HPDE6-E6E7 (cell line): ENCODE measurements around the gene AGL.
"Not testable (repeated sequence)": the region's sequence is repeated elsewhere in the genome, so short reads cannot be mapped to it uniquely, and the experiment has no call there.

Source experiments
- DNase-seq: peaks from one replicate; pipeline ENCODE4 v3.0.0; 2011; ENCODE audit warnings: missing footprints; ENCODE audit errors: extremely low spot score

AGL gene

DNA sequence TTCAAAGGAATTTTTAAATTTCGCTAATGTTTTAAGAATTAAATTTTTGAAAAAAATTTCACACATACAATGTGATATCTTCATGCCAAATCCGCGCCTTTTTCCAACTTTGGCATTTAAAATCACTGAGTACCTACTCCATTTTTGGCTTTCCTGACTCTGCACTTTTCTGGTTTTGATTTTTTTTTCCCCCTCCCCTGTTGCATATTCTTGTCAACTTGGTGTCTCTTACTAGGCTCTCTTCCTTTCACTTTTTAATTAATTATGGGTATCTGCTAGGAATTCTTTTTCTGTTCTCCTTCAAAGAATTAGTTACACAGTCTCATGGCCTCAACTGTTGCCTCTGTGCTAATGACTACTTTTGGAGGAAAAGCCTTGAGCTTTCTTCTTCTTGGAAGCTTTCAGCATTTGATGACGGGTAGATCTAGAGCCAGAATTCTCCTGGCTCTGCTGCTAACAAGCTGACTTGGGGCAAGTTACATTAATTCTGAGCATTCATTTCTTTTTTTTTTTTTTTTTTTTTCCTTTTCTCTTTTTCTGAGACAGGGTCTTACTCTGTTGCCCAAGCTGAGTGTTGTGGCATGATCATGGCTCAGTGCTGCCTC, 1.8 kb downstream of the AGL start:
- DNase-seq = no peak

DNA sequence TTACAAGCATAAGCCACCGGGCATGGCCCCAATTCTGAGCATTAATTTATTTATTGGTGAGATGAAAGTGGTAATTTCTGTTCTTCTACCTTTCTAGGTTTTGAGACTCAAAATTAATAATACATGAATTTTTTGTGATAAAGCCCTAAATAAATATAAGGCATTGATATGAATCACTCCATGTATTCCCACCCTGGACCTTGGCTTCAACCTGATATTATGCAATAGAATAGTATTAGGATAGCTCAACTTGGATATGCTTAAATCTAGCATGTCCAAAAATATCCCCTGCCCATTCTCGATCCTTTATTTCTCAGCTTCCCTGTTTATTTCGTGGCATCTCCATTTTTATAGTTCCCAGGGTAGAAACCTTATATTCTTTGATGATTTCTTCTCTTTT, 2.5 kb downstream of the AGL start:
- DNase-seq = no peak

DNA sequence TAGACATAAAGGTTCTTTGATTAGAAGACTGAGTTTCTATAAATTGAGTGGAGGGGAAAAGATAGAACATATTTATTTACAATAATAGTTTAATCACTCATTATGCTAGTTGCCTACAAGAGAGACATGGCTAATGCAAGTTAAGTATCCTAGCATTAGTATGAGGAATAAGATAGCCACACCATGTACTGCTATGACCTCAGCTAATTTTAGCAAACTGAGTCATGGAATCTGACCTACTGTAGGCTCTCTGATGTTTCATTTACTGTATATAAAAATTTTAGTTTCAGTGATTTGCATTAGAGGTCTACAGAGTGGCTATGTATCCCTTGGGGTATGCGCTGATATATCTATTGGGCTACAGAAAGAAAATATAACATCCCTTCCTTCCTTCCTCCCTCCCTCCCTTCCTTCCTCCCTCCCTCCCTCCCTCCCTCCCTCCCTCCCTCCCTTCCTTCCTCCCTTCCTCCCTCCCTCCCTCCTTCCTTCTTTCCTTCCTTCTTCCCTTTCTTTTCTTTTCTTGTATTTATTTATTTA, 5.8 kb downstream of the AGL start:
- no peak for DNase-seq

DNA sequence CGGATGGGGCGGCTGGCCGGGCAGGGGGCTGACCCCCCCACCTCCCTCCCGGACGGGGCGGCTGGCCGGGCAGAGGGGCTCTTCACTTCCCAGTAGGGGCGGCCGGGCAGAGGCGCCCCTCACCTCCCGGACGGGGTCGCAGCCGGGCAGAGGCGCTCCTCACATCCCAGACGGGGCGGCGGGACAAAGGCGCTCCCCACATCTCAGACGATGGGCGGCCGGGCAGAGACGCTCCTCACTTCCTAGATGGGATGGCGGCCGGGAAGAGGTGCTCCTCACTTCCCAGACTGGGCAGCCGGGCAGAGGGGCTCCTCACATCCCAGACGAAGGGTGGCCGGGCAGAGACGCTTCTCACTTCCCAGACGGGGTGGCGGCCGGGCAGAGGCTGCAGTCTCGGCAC, 6.9 kb downstream of the AGL start:
- DNase-seq = not testable (repeated sequence)

DNA sequence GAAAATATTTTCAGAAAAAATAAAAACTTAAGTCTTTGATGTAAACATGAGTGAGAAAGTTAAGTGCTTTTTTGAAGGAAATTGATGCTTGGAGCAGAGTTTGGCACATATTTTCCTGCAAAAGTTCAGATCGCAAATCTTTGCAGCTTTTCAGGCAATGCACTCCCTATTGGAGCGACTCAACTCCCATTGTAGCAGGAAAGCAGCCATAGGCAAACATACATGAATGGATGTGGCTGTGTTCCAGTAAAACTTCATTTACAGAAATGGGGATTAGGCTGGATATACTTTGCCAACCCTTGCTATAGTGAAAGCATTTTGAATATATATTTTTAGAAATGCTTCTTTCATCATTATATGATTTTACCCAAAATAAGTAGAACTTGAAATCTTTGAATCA, 8.1 kb downstream of the AGL start:
- DNase-seq = no peak

DNA sequence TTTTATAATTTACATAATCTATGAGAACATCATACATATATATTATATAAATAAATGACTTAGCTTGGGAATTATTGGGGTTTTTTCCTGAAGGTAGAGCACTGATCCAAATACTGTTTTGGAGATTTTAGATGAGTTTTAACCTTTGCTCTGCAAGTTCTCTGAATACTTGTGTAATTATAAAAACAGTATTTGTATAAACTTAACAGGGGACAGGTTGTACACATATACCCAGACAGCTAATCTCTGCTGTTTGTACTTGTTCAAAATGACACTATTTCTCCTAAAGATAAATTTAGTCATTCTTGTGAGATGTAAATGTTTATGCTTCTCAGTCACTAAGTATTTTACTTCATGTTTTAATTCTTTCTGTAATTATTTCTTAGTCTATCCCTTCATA, 8.7 kb downstream of the AGL start:
- no peak for DNase-seq

DNA sequence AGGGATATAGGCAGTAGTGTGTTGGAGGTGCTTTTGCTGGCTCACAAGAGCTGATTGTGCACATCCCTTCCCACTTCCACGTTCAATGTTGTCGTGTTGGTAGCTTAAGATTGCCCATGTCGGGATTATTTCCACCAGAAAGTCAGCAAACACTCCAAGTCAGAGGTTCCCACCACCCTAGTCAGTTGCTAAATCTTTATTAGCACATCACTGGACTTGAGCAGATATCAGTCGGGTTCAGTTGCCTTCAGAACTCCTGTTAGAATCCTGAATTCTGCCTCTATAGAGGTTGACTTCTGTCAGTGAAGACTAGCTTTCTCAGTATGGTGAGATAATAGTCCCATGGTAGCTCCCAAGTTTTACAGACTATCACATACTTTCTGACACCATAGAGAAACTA, 10.5 kb downstream of the AGL start:
- no peak for DNase-seq

DNA sequence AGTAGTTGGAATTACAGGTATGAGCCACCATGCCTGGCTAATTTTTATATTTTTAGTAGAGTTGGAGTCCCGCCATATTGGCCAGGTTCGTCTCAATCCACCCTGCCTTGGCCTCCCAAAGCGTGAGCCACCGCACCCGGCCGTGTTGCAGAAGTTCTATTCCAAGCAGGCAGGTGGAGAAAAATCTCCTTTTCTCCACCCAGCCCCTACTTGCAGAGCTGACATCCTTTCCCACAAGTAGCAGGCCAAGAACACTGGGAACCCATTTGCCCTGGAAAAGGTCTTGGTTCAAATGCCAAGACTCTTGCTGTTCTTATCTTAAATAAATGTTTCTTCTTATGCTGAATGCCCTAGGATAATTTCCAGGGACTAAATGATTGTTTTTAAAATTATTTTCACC, 17.5 kb downstream of the AGL start:
- DNase-seq = no peak

DNA sequence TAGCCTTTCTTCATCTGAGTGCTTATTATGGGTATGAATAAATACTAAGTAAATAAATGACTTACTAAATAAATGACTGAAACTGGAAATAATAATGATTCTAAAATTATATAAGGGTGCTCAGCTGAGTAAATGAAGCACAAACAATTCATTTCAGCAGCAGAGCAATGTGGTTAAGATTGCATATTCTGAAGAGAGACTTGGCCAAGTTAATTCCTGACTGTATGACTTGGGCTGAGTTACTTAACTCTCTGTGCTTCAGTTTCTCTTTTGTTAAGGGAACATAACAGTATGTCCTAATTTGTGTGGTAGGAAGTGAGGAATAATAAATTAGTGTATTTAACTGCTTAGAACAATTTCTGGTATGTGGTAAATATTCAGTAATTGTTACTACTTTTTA, 19.1 kb downstream of the AGL start:
- no peak for DNase-seq

DNA sequence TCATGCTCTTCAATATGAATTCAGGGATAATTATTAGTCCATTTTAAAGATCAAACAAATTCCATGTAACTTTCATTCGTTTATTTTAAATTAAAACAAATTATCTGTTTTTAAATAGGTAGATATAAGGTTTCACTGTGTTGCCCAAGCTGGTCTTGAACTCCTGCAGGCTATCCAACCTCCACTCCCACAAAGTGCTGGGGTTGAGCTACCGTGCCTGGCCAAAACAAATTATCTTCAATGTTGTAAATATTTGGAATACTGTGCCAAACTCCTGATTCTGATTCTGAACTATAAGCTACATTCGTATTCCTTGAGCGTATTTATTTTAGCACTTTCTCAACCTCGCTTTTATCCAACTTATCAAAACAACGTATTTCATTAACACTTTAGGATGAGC, 19.6 kb downstream of the AGL start:
- DNase-seq = no peak

DNA sequence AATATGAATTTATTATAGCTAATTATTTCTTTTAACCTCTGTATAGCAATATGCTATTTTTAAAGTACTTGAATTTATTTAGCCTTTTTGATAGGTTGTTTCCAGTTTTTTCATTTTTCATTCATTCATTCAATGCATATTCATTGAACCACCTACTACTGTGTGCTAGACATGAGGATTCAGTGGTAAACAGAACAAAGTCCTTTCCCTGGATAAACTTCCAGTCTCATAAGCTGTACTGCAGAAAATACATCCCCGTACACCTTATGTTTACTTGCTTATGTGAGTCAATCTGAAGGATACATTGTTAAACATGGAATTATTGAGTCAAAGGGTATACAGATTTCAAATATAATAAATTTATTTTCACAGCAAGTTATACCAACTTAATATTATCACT, 21.9 kb downstream of the AGL start:
- no peak for DNase-seq

DNA sequence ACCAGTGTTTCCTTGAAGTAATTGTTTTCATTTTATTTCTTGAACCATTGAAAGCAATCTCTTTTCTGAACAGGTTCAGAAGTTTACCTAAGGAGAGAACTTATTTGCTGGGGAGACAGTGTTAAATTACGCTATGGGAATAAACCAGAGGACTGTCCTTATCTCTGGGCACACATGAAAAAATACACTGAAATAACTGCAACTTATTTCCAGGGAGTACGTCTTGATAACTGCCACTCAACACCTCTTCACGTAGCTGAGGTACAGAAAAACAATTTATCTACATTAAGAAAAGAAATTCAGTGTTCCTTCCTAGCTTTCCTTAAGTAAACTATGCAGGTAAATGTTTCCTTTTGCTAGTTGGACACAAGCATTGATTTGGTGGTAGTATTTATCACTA, 27.4 kb downstream of the AGL start:
- DNase-seq = no peak

DNA sequence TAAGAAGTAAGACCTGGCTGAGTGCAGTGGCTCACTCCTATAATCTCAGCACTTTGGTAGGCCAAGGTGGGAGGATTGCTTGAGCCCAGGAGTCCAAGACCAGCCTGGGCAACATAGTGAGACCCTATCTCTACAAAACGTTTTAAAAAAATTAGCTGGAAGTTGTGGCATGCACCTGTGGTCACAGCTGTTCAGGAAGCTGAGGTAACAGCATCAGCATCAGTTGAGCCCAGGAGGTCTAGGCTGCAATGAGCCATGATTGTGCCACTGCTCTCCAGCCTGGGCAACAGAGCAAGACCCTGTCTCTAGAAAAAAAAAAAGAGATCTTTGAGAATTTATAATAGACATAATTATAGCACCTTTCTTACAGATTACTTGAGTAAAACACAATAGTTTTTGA, 36.0 kb downstream of the AGL start:
- DNase-seq = no peak

DNA sequence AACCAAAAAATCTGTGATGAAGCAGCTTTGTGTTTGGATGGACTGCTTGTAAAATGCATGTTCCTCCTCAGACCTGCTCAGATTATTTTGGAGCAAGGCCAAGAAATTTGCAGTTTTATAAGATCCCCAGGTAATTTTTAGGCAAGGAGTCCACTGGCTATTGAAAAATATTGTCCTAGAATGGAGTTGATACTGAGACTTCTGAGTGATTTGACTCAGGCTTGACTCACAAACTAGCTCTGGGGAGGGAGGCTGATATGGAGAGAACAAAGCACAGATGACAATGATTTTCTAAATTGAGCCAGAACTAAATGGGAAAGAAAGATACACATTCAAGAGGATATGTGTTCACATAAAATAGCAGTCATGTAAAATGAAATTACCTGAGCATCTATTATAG, 36.7 kb downstream of the AGL start:
- peak; percentile 2 for DNase-seq

DNA sequence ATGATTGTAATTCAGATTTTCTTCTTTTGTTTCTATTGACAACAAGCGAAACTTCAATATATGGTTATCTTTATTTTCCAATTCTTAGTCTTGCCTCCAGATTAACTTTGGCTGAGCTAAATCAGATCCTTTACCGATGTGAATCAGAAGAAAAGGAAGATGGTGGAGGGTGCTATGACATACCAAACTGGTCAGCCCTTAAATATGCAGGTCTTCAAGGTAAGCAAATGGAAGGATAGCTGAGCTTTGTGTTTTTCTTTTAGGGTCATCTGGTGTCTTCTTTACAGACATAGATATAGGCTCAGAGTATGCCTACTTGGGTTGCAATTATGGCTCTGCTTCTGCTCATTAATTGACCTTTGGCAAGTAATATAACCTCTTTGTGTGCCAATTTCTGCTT, 37.7 kb downstream of the AGL start:
- DNase-seq = no peak

DNA sequence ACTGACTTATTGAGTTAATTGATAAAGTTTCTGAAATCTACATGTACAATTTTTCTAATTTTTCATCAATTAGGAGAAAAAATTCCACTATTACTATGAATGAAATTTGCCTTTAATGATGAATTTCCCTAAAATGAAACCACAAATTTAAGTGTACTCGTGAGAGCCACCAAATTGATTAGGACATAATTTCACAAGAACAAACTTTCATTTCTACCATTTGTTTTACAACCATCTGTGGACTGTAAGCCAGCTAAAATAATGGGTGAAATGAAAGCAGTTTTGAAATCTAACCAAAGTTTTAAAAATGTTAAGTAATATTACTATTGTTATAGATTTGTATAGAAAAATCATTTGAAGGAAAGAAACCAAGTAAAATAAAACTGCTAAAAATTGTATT, 41.8 kb downstream of the AGL start:
- DNase-seq = no peak

DNA sequence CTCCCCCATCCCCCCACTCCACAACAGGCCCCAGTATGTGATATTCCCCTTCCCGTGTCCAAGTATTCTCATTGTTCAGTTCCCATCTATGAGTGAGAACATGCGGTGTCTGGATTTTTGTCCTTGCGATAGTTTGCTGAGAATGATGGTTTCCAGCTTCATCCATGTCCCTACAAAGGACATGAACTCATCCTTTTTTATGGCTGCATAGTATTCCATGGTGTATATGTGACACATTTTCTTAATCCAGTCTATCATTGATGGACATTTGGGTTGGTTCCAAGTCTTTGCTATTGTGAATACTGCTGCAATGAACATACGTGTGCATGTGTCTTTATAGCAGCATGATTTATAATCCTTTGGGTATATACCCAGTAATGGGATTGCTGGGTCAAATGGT, 53.1 kb downstream of the AGL start:
- DNase-seq = not testable (repeated sequence)

DNA sequence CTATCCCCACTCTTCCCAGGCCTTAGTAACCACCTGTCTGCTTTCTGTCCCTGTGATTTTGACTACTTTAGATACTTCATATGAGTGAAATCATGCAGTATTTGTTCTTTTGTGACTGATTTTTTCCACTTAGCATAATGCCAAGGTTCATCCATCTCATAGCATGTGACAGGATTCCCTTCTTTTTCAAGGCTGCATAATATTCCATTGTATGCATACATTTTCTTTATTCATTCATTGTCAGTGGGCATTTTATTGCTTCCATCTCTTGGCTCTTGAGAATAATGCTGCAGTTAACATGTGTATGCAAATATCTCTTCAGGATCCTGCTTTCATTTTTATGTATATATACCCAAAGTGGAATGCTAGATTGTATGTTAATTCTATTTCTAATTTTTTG, 56.4 kb downstream of the AGL start:
- no peak for DNase-seq

DNA sequence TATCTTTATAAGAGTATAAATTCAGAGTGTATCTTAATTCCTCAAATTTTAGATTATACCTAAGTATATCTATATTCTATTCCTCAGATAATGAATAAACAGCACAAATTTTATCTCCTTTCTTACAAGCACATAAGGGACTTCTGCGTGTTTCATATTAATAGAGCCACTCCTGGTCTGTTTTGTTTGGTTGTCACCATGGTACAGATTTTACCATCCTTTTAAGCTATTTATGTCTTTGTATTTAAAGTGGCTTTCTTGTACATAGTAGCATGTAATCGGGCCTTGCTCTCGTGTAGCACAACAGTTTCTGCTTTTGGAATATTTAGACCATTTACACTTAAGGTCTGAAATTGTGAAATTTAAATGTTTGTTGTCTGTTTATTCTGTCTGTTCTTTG, 67.1 kb downstream of the AGL start:
- DNase-seq = no peak

DNA sequence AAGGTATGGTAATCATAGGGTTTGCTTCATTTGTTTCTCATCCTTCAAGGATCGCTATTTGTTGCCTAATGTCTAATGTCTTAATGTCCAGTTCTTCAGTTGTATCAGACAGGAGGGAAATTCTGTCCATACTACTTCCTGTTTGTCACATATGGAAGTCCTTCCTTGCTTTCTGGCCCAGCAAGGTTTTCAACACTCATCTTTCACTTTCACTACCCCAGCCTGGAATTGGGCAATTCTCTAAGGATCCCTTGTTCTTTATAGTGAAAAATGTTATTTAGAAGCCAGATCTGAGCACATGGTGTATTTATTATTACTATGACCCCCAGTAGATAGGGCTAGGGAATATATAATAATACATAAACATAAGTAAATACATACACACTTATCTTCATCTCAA, 69.1 kb downstream of the AGL start:
- no peak for DNase-seq

DNA sequence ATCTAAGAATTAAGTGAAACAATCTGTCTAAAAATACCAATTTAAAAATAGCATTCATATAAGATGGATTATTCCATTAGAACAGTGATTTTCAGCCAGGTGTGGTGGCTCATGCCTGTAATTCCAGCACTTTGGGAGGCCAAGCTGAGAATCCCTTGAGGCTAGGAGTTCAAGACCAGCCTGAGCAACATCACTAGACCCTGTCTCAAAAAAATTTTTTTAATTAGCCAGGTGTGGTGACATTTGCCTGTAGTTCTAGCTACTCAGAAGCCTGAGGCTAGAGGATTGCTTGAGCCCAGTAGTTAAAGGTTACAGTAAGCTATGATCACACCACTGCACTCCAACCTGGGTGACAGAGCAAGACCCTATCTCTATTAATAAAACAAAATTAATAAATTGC, 84.6 kb downstream of the AGL start:
- no peak for DNase-seq

DNA sequence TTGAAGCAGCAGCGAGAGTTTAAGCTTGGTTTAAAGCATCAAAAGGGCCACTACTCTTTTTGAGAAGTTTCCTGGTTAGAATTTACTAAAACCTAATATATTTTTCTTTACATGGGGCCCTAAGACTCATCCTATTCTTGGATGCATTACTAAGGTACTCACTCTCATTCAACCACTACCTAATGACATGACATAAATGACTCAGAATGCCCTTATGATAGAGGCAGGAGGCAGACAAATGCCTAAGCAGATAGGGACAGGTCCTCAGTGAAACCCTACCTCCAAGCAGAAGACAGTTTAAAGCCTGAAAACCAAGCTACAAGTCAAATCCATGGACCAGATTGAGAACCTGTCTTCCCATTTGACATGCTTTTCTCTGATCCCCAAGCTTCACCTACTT, 85.4 kb downstream of the AGL start:
- no peak for DNase-seq

DNA sequence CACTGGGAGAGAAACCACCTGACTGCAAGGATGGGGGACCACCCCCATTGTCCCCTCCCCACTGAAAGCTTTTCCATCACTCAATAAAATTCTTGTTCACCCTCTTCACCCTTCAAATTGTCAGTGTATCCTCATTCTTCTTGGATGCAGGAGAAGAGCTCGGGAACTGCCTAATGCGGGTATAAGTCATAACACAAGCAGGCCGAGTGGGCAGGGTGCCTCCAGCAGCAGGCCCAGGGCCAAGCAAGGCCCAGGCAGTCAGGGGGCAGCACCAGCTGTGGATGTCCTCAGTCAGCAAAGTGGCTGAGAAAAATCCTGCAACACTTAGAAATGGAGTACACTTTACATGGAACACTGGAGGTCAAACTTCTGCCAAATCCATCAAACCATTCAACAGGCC, 85.9 kb downstream of the AGL start:
- DNase-seq = no peak

DNA sequence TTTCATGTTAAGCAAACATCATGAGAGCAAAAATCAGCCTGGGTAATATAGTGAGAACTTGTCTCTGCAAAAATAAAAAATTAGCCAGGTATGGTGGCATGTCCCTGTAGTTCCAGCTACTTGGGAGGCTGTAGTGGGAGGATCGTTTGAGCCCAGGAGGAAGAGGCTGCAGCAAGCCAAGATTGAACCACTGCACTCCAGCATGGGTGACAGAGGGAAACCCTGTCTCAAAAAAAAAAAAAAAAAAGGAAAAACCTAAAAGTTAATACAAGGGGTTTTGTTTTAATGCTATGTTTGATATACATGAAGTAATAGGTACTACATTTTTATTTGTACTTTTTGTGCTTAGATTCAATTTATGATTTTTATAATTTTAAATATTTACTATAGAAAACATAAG, 92.6 kb downstream of the AGL start:
- DNase-seq = no peak
